ENCODE data around the gene PYCR2.
"Not testable (repeated sequence)": the region's sequence is repeated elsewhere in the genome, so short reads cannot be mapped to it uniquely, and the experiment has no call there.

PYCR2 gene

GRCh38 chr1:225923692-225924555, at the start of gene PYCR2:
Gene PYCR2, minus strand, starts transcription at chr1:225924250. Its CDS starts 140 bp downstream, at chr1:225924110.
- Histone ChIP-seq H3K9ac (ENCODE audit: low read length) (peak within 1 kb of the TSS; percentile 100), H3K36me3 (ENCODE audit: low read length) (0 out of 2 replicates have a peak, but pooled peaks cover 5% of the 10 kb centered on the region), H2AFZ (ENCODE audit: low read depth, low read length, severe bottlenecking) (peak within 1 kb of the TSS; percentile 82), H3F3A (ENCODE audit: insufficient read depth) (peaks cover 8% of the 10 kb centered on the region; the same call in 1 of the 2 replicates), H3K4me2 (ENCODE audit: low read depth, low read length, poor library complexity, severe bottlenecking) (peak within 1 kb of the TSS; percentile 91), H3K9me3 (ENCODE audit: insufficient read depth, low read length) (no peaks in the 10 kb centered on the region), H3K27ac (ENCODE audit: low read depth, low read length) (peak within 1 kb of the TSS; percentile 83), H4K20me1 (ENCODE audit: low read depth, low read length) (no peaks in the 10 kb centered on the region), H3K4me3 (ENCODE audit: insufficient read depth, low read length, poor library complexity, severe bottlenecking) (peak within 1 kb of the TSS; percentile 99), H3K79me2 (ENCODE audit: insufficient read depth, low read length) (peaks cover 18% of the 10 kb centered on the region), H3K9me2 (replicated peaks; ENCODE audit: insufficient read depth, low read length) (no peaks in the 10 kb centered on the region), H3K27me3 (ENCODE audit: low read length) (no peaks in the 10 kb centered on the region)
- TF ChIP-seq EZH2phosphoT487 (conservative IDR thresholded peaks at IDR 0.05; ENCODE audit: low read length) = no peak
- TF ChIP-seq, protein P1, sequence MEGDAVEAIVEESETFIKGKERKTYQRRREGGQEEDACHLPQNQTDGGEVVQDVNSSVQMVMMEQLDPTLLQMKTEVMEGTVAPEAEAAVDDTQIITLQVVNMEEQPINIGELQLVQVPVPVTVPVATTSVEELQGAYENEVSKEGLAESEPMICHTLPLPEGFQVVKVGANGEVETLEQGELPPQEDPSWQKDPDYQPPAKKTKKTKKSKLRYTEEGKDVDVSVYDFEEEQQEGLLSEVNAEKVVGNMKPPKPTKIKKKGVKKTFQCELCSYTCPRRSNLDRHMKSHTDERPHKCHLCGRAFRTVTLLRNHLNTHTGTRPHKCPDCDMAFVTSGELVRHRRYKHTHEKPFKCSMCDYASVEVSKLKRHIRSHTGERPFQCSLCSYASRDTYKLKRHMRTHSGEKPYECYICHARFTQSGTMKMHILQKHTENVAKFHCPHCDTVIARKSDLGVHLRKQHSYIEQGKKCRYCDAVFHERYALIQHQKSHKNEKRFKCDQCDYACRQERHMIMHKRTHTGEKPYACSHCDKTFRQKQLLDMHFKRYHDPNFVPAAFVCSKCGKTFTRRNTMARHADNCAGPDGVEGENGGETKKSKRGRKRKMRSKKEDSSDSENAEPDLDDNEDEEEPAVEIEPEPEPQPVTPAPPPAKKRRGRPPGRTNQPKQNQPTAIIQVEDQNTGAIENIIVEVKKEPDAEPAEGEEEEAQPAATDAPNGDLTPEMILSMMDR (IDR thresholded peaks at IDR 0.05; ENCODE audit: insufficient read depth, low read length, poor library complexity, severe bottlenecking) = no peak

DNA sequence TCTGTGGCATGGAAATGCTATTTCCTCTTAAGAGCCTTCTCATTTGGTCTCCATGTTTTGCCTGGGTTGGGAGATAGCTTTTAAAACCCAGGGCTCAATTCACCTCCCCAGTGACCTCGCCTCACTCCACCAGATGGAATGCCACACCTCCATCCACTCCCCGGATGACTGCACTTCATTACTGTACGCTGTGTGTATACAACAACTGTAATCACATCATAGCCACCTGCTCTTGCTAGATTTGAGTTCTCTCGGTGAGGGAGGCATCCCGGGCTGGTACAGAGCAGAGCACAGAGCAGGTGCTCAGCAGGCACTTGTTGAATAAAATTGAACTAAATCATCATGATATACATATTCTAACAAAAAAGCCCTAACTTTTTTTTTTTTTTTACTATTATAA, 49.1 kb upstream of the PYCR2 start:
- no peak overlapping the region for H3K27ac ChIP-seq (ENCODE audit: low read depth, low read length)
- no peaks in the 10 kb centered on the region for H3K9me3 ChIP-seq (ENCODE audit: insufficient read depth, low read length)
- no peak overlapping the region for H2AFZ ChIP-seq (ENCODE audit: low read depth, low read length, severe bottlenecking)
- TF ChIP-seq EZH2phosphoT487 (conservative IDR thresholded peaks at IDR 0.05; ENCODE audit: low read length) = no peak
- TF ChIP-seq, protein P1 (IDR thresholded peaks at IDR 0.05; ENCODE audit: insufficient read depth, low read length, poor library complexity, severe bottlenecking) = no peak
- H3K9me2 ChIP-seq (replicated peaks; ENCODE audit: insufficient read depth, low read length) = no peaks in the 10 kb centered on the region
- H3K36me3 ChIP-seq (ENCODE audit: low read length) = no peaks in the 10 kb centered on the region
- no peak overlapping the region for H3K9ac ChIP-seq (ENCODE audit: low read length)
- no peaks in the 10 kb centered on the region for H3K27me3 ChIP-seq (ENCODE audit: low read length)
- no peaks in the 10 kb centered on the region for H3K79me2 ChIP-seq (ENCODE audit: insufficient read depth, low read length)
- H3K4me2 ChIP-seq (ENCODE audit: low read depth, low read length, poor library complexity, severe bottlenecking) = no peak overlapping the region
- H3F3A ChIP-seq (ENCODE audit: insufficient read depth) = peaks cover 5% of the 10 kb centered on the region
- H3K4me3 ChIP-seq (ENCODE audit: insufficient read depth, low read length, poor library complexity, severe bottlenecking) = no peak overlapping the region
- H4K20me1 ChIP-seq (ENCODE audit: low read depth, low read length) = no peaks in the 10 kb centered on the region

DNA sequence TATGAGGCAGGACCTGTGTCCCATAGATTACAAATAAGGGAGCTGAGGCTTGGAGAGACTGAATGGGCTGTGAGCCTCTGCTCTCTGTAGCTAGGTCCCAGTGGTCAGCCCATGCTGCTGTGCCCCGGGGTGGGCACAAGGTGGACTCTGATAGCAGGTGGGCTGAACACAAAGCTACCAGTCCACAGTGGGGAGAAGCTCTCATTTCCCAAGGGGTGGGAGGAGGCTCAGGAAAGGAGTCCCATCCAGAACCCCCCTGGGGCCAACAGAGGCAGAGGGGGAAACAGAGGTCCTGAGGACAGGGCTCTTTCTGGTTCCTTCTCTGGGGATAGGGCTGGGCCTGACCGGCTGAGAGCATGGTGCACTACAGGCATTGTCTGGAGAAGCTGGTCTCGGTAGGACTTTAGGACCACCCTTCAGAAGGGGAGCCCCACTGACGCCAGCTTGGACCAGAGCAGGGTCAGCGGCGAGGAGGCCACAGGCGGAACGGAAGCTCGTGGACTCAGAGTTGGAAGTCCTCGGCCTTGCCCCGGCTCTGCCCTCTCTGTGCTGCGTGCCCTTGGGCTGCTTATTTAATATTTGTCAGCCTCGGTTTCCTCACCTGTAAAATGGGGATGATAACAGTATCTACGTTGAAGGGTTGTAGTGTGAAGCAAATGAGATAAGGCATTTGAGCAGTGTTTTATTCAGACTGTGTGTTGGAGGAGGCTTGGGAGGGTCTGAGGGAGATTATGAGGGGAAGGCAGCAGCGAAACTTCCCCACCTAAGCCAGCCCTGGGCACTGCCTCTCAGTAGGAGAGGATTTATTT, 48.5 kb upstream of the PYCR2 start:
- Histone ChIP-seq H2AFZ (ENCODE audit: low read depth, low read length, severe bottlenecking) (no peak overlapping the region), H3K9ac (ENCODE audit: low read length) (no peak overlapping the region), H3K9me2 (replicated peaks; ENCODE audit: insufficient read depth, low read length) (no peaks in the 10 kb centered on the region), H3K79me2 (ENCODE audit: insufficient read depth, low read length) (no peaks in the 10 kb centered on the region), H3K4me2 (ENCODE audit: low read depth, low read length, poor library complexity, severe bottlenecking) (no peak overlapping the region), H3K9me3 (ENCODE audit: insufficient read depth, low read length) (no peaks in the 10 kb centered on the region), H3K27me3 (ENCODE audit: low read length) (no peaks in the 10 kb centered on the region), H3K36me3 (ENCODE audit: low read length) (no peaks in the 10 kb centered on the region), H3K4me3 (ENCODE audit: insufficient read depth, low read length, poor library complexity, severe bottlenecking) (no peak overlapping the region), H3F3A (ENCODE audit: insufficient read depth) (no peaks in the 10 kb centered on the region; the same call in 1 of the 2 replicates), H3K27ac (ENCODE audit: low read depth, low read length) (no peak overlapping the region), H4K20me1 (ENCODE audit: low read depth, low read length) (no peaks in the 10 kb centered on the region)
- TF ChIP-seq, protein P1 (IDR thresholded peaks at IDR 0.05; ENCODE audit: insufficient read depth, low read length, poor library complexity, severe bottlenecking) = no peak
- TF ChIP-seq EZH2phosphoT487 (conservative IDR thresholded peaks at IDR 0.05; ENCODE audit: low read length) = no peak

- H3K4me3 ChIP-seq (ENCODE audit: insufficient read depth, low read length, poor library complexity, severe bottlenecking); H2AFZ ChIP-seq (ENCODE audit: low read depth, low read length, severe bottlenecking); H3K79me2 ChIP-seq (ENCODE audit: insufficient read depth, low read length); H3K9ac ChIP-seq (ENCODE audit: low read length); H3K27ac ChIP-seq (ENCODE audit: low read depth, low read length); H3K9me2 ChIP-seq (replicated peaks; ENCODE audit: insufficient read depth, low read length); H4K20me1 ChIP-seq (ENCODE audit: low read depth, low read length); H3K4me2 ChIP-seq (ENCODE audit: low read depth, low read length, poor library complexity, severe bottlenecking); H3K9me3 ChIP-seq (ENCODE audit: insufficient read depth, low read length); H3K27me3 ChIP-seq (ENCODE audit: low read length); H3K36me3 ChIP-seq (ENCODE audit: low read length); H3F3A ChIP-seq (ENCODE audit: insufficient read depth): not testable (repeated sequence)
Measured at GRCh38 chr1:225970592-225971157, 46.6 kb upstream of the PYCR2 start.

- not testable (repeated sequence) for H3K79me2 ChIP-seq (ENCODE audit: insufficient read depth, low read length); H3K36me3 ChIP-seq (ENCODE audit: low read length); H3K9ac ChIP-seq (ENCODE audit: low read length); H3K9me3 ChIP-seq (ENCODE audit: insufficient read depth, low read length); H3K27me3 ChIP-seq (ENCODE audit: low read length); H3F3A ChIP-seq (ENCODE audit: insufficient read depth); H3K27ac ChIP-seq (ENCODE audit: low read depth, low read length); H3K4me3 ChIP-seq (ENCODE audit: insufficient read depth, low read length, poor library complexity, severe bottlenecking); H3K4me2 ChIP-seq (ENCODE audit: low read depth, low read length, poor library complexity, severe bottlenecking); H4K20me1 ChIP-seq (ENCODE audit: low read depth, low read length); H3K9me2 ChIP-seq (replicated peaks; ENCODE audit: insufficient read depth, low read length); H2AFZ ChIP-seq (ENCODE audit: low read depth, low read length, severe bottlenecking)
Measured at GRCh38 chr1:225969751-225970150, 45.7 kb upstream of the PYCR2 start.

All from SU-DHL-6 (cell line).